ENCODE data around the gene STING1. TPM values are rescaled to one million over a fixed set of nuclear protein-coding genes. Genes with fewer than 3 reads are reported as not detected.

The STING1 gene
- total RNA-seq, 3 donors from 2014 or later (not counting 1 experiment from before 2014, with no cell fraction given) = 95.5 to 98.9 (median 96.6) TPM

DNA sequence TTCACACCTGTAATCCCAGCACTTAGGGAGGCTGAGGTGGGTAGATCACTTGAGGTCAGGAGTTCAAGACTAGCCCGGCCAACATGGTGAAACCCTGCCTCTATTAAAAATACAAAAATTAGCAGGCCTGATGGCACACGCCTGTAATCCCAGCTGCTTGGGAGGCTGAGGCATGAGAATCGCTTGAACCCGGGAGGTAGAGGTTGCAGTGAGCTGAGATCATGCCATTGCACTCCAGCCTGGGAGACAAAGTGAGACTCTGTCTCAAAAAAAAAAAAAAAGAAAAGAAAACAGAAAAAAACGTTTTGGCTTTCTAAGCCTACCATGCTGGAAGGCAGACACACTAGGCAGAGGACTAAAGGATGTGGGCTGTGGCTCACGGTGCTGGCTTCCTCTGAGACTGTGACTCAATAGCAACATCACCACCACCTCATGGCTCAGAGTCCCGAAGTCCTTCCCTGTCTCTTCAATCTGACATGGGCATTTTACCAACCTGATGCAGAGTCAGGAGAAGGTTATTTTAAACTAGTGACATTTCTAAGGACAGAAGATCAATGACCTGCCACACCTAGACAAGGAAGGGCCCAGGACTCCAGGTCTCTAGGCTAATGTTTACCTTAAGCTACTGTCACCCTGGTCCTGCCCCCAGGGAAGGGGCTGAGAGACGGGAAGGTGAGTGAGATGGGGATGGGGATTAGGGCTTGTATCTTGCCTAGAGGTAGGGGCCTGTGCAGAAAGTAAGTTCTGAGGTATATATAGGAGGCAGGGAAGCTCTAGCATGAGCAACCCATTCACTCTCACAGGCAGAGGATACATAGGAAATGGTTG lies 23.8 kb downstream of the STING1 start:
- DNase-seq = peak; percentile 70 to 94
- Mint-ChIP-seq H3K27ac (peak overlapping the region; percentile 57 to 92), H3K9me3 (no peaks in the 10 kb centered on the region), H3K36me3 (no peaks in the 10 kb centered on the region), H3K4me1 (peaks cover 33 to 59% of the 10 kb centered on the region in 2 donors), H3K27me3 (ENCODE audit: low read depth in 2 of 2) (no peaks in the 10 kb centered on the region), H3K4me3 (peak overlapping the region; percentile 73)
- 26% methylated on average over 8 of the region's 8 CpGs for WGBS (ENCODE audit: insufficient coverage)
- TF ChIP-seq, protein P1, sequence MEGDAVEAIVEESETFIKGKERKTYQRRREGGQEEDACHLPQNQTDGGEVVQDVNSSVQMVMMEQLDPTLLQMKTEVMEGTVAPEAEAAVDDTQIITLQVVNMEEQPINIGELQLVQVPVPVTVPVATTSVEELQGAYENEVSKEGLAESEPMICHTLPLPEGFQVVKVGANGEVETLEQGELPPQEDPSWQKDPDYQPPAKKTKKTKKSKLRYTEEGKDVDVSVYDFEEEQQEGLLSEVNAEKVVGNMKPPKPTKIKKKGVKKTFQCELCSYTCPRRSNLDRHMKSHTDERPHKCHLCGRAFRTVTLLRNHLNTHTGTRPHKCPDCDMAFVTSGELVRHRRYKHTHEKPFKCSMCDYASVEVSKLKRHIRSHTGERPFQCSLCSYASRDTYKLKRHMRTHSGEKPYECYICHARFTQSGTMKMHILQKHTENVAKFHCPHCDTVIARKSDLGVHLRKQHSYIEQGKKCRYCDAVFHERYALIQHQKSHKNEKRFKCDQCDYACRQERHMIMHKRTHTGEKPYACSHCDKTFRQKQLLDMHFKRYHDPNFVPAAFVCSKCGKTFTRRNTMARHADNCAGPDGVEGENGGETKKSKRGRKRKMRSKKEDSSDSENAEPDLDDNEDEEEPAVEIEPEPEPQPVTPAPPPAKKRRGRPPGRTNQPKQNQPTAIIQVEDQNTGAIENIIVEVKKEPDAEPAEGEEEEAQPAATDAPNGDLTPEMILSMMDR (IDR thresholded peaks at IDR 0.05) = no peak
- Histone ChIP-seq H3K27me3 (ENCODE audit: control insufficient read depth, insufficient read depth, low read length) (no peaks in the 10 kb centered on the region), H3K4me1 (ENCODE audit: control insufficient read depth, insufficient read depth, low read length) (peaks cover 48% of the 10 kb centered on the region), H3K36me3 (ENCODE audit: control insufficient read depth, insufficient read depth, low read length) (no peaks in the 10 kb centered on the region), H3K9me3 (ENCODE audit: control insufficient read depth, insufficient read depth, low read length) (no peaks in the 10 kb centered on the region), H3K27ac (ENCODE audit: low read length) (peak overlapping the region; percentile 61), H3K4me3 (ENCODE audit: low read length) (no peak overlapping the region)
- intact Hi-C loops (cut with micrococcal nuclease) = loop anchor here (1.0 to 10.0 kb wide), 3 partner anchors 24 to 256 kb away; partner anchors contain the start of genes SPATA24 and STING1
- ATAC-seq = peak; percentile 85 to 91 (median 88)

DNA sequence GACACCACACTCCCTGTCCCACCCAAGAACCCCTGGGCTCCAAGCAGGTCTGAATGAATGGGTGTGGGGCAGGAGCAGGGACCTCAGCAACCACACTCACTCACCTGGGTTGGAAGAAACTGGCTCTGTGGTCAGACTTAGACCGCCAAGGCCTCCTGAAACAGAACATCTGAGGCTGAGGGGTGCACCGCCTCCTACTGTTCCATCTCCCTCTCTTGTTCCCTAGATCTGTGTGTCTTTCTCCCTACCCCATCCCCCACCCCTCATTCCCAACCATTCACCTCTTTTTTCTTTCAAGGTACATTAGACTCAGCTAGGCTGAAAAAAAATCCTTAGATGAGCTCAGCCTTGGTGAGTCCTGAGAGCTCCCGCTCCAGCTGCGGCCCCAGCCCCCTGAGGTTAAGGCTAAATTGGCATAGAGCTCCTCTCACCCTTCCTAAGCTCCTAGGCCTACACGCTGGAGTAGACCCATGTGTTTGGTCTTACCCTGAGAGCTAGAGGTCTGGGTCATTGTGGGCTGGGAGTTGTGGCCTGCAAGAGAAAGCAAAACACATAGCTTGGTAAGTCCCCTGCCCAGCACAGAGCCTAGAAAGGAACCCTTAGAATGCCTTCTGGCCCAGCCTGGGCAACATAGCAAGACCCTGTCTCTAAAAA lies 24.8 kb downstream of the STING1 start:
- peak overlapping the region; percentile 37 for H3K4me3 Mint-ChIP-seq
- H3K27me3 ChIP-seq (ENCODE audit: control insufficient read depth, insufficient read depth, low read length) = no peaks in the 10 kb centered on the region
- H3K27ac ChIP-seq (ENCODE audit: low read length) = peak overlapping the region; percentile 61
- peaks cover 52% of the 10 kb centered on the region for H3K4me1 ChIP-seq (ENCODE audit: control insufficient read depth, insufficient read depth, low read length)
- H3K36me3 Mint-ChIP-seq = no peaks in the 10 kb centered on the region
- H3K9me3 ChIP-seq (ENCODE audit: control insufficient read depth, insufficient read depth, low read length) = no peaks in the 10 kb centered on the region
- ATAC-seq (no peak), DNase-seq (peak in 1 of 2 donors; percentile 40)
- no peaks in the 10 kb centered on the region for H3K27me3 Mint-ChIP-seq (ENCODE audit: low read depth in 2 of 2)
- H3K27ac Mint-ChIP-seq = peak overlapping the region; percentile 57 to 92
- no peak overlapping the region for H3K4me3 ChIP-seq (ENCODE audit: low read length)
- no peaks in the 10 kb centered on the region for H3K36me3 ChIP-seq (ENCODE audit: control insufficient read depth, insufficient read depth, low read length)
- WGBS (ENCODE audit: insufficient coverage) = 72% methylated on average over 4 of the region's 5 CpGs
- intact Hi-C loops (cut with micrococcal nuclease) = loop anchor here (1.0 to 10.0 kb wide), 3 partner anchors 25 to 257 kb away; partner anchors contain the start of genes SPATA24 and STING1
- H3K9me3 Mint-ChIP-seq = no peaks in the 10 kb centered on the region
- H3K4me1 Mint-ChIP-seq = peaks cover 33 to 65% of the 10 kb centered on the region in 2 donors
- TF ChIP-seq, protein P1 (IDR thresholded peaks at IDR 0.05) = no peak

DNA sequence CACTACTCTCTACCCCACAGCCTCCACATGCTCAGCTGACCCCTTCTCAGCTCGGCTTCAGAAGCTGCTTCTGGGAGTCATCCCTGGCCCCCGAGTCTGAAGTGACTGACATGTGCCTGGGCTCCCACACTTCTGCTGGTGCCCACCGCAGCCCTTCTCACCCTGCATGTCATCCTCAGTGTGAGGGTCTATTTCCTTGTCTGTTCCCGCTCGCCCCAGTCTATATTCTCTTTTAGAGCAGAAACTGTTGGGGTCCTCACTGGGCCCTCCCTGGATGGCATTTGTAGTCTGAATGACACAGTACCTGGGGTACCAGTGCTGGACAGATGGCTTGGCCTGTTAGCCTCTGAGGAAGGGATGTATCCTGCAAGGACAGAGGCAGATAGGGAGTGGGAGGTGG lies 25.3 kb downstream of the STING1 start:
- H3K4me3 ChIP-seq (ENCODE audit: low read length) = no peak overlapping the region
- no peaks in the 10 kb centered on the region for H3K9me3 Mint-ChIP-seq
- H3K4me3 Mint-ChIP-seq = peak overlapping the region; percentile 37
- no peaks in the 10 kb centered on the region for H3K27me3 ChIP-seq (ENCODE audit: control insufficient read depth, insufficient read depth, low read length)
- no peaks in the 10 kb centered on the region for H3K36me3 Mint-ChIP-seq
- H3K4me1 Mint-ChIP-seq = peaks cover 33 to 65% of the 10 kb centered on the region in 2 donors
- WGBS (ENCODE audit: insufficient coverage) = 96% methylated on average over 5 of the region's 5 CpGs
- intact Hi-C loops (cut with micrococcal nuclease) = loop anchor here (5.0 to 10.0 kb wide), 2 partner anchors 55 to 258 kb away; partner anchors contain the start of gene SPATA24
- TF ChIP-seq, protein P1 (IDR thresholded peaks at IDR 0.05) = no peak
- no peak overlapping the region for H3K27ac ChIP-seq (ENCODE audit: low read length)
- DNase-seq = no peak
- peaks cover 55% of the 10 kb centered on the region for H3K4me1 ChIP-seq (ENCODE audit: control insufficient read depth, insufficient read depth, low read length)
- no peak for ATAC-seq
- peak overlapping the region; percentile 57 to 92 for H3K27ac Mint-ChIP-seq
- H3K9me3 ChIP-seq (ENCODE audit: control insufficient read depth, insufficient read depth, low read length) = no peaks in the 10 kb centered on the region
- no peaks in the 10 kb centered on the region for H3K27me3 Mint-ChIP-seq (ENCODE audit: low read depth in 2 of 2)
- H3K36me3 ChIP-seq (ENCODE audit: control insufficient read depth, insufficient read depth, low read length) = no peaks in the 10 kb centered on the region
